VCaP (cell line): ENCODE results near the gene DNAJC11.

Experiments used
- H3K27ac ChIP-seq: fragments of 450-650 bp; 2 replicates; pipeline ENCODE4 v1.5.1; 2017
- TF ChIP-seq, protein P1 (sequence below): fragments of 450-650 bp; conservative IDR thresholded peaks from 2 replicates; pipeline ENCODE4 v1.5.1; 2017; ENCODE audit warnings: mild to moderate bottlenecking, moderate library complexity

DNAJC11 gene

DNA sequence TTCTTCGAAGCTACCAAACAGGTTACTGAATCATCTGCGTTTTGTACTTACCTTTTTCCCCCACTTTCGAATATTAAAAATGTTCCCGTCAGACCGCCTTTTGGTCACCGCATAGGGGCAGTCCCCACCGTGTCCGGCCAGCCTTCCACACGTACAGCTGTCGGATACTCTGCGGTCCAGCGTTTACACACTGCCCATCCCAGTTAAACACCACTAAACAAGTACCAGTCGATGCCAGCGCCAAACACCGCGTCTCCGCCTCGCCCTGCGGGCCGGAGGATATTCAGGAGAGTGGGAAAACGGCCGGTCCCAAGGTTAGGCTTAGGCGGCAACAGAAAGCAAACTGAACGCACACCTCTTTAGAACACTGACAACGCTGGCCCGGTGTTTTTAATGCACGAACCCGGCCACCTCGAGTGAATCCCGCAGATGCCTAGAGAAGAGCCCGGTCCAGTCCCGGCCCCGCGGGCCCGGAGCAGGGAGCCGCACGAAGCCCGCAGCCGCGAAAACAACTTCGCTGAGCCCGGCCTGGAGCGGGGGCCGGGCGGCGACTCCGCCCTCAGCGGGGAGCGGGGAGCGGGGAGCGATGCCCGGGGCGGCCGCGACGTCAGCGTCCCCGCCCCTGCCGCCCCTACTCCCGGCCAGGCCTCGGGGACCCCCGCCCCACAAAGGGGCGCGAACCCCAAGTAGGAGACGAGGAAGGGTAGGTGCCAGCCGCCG is 88.8 kb downstream of the DNAJC11 start:
- peak overlapping the region; percentile 89 for H3K27ac ChIP-seq
- TF ChIP-seq, protein P1, sequence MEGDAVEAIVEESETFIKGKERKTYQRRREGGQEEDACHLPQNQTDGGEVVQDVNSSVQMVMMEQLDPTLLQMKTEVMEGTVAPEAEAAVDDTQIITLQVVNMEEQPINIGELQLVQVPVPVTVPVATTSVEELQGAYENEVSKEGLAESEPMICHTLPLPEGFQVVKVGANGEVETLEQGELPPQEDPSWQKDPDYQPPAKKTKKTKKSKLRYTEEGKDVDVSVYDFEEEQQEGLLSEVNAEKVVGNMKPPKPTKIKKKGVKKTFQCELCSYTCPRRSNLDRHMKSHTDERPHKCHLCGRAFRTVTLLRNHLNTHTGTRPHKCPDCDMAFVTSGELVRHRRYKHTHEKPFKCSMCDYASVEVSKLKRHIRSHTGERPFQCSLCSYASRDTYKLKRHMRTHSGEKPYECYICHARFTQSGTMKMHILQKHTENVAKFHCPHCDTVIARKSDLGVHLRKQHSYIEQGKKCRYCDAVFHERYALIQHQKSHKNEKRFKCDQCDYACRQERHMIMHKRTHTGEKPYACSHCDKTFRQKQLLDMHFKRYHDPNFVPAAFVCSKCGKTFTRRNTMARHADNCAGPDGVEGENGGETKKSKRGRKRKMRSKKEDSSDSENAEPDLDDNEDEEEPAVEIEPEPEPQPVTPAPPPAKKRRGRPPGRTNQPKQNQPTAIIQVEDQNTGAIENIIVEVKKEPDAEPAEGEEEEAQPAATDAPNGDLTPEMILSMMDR: peak; percentile 8; the same call in 1 of the 2 replicates

DNA sequence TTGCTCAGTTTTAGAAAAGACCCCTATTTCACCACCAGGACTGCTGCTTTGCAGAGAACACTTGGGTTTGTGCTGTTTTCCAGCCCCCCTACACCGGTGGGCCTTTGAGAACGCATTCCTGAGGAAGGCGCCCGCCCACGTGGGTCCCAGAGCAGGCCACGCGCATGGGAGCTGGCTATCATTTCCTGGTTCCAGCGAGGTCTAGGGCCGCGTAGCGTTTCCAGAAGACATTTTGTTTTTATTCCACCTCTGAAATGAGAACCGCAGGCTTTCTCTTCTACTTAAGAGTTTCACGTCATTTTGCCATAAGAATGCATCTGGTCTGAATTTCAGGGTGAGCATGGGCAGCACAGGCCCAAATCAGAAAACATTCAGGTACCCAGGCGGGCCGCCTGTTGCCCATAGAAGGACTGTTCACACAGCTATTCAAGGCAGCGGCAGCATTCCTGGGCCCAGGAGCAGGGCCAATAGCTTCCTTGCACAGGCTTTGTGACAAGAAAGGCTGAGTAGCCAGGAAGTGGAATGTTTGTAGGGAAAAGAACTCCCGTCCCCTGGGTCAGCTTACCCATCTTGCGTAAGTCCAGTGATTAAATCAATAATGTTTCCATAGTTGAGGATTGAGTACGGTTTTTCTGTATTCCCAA is 97.6 kb downstream of the DNAJC11 start:
- TF ChIP-seq, protein P1: no peak
- no peak overlapping the region for H3K27ac ChIP-seq

DNA sequence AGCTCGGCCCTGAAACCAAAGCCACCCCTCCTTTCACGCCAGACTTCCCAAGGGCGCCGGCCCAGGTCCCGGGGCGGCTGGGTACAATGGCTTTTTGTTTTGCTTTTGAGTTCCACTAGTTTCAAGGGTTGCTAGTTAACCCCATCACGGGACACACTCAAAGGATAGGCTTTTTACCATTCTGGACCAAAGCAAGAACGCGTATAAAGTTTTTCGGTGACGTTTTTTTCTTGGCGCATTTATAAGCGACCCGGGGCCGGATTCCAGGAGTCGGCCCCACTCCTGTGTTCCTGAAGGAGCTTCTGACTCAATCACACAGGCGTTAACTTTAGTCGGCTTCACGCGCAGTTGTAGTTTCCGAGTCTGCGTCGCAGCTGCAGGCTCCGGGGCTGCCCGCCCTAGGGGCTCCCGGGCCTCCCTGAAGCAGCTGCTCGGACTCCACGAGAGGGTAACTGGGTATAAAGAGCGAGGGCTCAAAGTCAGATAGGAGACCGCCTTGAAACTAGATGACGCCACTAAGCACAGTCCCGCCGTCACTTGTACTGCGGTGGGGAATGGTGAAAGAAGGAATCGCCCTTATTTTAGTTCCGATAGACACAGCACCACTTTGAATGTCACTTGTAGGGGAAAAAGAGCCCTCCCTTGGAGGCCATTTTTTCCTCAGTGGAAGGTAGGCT is 98.2 kb downstream of the DNAJC11 start:
- H3K27ac ChIP-seq: peak overlapping the region; percentile 86
- TF ChIP-seq, protein P1: no peak

DNA sequence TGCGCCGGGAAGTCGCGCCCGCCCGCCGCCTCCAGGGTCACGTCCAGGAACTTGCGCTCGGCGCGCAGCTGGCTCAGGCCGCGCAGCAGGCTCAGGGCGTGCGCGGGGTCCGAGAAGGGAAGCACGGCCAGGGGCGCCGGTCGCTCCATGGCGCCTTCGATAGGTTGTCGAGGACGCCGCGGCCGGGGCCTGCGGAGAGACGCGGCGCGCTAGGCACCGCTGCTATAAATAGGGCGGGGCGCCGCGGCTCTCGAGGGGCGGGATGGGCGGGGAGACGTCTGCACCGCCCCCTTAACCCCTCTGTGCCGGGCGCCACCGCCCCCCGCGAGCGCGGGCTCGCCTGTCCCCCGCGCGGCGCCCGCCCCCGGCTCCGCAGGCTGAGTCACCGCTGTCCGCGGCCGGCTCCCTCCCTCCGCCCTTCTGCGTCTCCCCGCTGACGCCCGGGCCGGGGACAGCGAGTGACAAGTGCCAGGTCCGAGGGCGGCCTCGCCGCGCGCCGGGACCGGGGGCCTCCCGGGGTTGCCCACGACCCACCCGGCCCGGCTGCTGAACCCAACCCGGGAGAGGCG is 98.9 kb downstream of the DNAJC11 start, which contains the start of gene KLHL21:
KLHL21 (minus strand) TSS at position 201 of the 569 bp plus-strand sequence; CDS start at position 149, 52 bp downstream.
- H3K27ac ChIP-seq: peak within 1 kb of the TSS; percentile 86
- TF ChIP-seq, protein P1: no peak

DNA sequence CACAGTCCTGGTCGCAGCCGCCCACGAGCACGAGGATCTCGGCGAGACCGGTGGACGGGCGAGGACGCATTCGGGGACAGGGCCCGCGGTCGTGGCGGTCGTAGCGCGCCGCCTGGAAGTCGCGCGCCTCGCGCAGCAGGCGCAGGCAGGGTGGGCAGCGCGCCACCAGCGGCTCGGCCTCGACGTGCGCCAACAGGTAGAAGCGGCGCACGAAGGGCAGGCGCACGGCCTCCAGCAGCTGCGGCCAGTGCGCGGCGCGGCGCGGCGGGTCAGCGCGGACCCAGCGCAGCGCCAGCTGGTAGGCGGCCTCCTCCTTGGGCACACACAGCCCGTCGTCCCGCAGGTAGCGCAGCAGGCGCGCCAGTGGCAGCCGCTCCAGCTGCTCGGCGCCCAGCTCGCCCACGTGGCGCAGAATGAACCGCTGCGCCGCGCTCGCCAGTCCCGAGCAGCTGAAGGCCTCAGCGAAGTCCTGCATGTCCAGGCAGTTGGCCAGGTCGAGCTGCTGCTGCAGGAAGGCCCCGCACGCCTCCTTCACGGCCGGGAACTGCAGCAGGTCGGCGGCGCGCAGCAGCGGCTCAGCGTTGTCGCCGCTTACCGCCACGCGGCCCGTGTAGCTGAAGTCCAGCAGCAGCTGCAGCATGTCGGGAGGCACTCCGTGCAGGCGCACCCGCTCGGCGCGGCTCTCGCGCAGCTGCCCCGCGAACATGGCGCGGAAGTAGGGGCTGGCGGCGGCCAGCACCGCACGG is 99.5 kb downstream of the DNAJC11 start:
- TF ChIP-seq, protein P1: no peak; the same call in 1 of the 2 replicates
- peak overlapping the region; percentile 86 for H3K27ac ChIP-seq

DNA sequence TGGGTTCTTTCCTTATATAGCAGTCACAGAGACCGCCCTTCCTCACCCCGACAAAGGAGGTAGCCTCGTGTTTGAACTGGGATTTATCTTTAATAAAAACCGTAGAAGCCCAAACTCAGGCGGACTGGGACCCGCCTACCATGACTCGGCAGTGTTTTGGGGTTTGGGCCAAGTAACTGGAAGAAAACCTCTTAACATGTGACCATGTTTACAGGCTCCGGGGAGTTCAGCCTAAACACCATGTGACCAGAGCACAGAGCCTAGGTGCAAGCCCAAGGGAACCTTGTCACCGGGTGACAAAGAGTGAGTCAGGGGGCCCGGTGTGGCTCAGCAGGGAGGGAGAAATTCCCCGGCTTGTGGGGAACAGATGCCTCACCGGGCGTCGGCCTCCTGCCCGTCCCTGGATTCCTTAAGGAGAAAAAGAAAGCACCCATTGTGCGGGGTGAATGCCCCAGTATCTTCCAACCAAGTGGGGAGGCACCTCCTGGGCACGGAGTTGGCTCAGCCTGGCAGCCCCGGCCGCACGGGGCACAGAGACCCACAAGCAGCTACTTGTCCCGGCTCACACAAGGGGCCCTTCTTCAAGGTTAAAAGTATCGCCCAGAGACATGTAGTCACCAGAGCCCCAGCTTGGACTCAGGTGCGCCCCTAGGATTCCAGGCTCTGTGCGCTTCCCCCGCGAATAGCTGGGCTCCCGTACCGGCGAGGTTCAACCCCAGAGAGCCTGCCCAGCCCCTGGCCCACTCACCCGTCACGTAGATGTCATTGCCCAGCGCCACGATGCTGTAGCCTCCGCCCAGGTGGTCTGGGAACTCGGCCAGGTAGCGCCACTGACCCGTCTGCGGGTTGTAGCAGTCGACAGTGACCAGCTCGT is 100.3 kb downstream of the DNAJC11 start:
- H3K27ac ChIP-seq: peak overlapping the region; percentile 86

More for the DNA sequence above, 100.3 kb downstream of the DNAJC11 start:
- TF ChIP-seq, protein P1: no peak
